RWPE1 (cell line): Measurements from ENCODE around the gene DSCAML1.

Source experiments
- CTCF ChIA-PET: fragments of 350-600 bp; sonication (Branson Sonifier 250); formaldehyde crosslinking; extraction: SDS; loops from one replicate; lab custom pipeline; 2021; lab: Yijun Ruan, JAX
- POLR2A ChIA-PET: fragments of 400-600 bp; formaldehyde crosslinking; extraction: SDS; loops from one replicate; lab custom pipeline; 2020; ENCODE audit warnings: antibody characterized with exemption; ENCODE audit not compliant: low non-redundant PET; lab: Yijun Ruan, JAX
- DNase-seq: peaks from one replicate; pipeline ENCODE4 v3.0.0; 2012; ENCODE audit warnings: low spot score
- H3K27ac ChIP-seq: fragments of 450-650 bp; 2 replicates; pipeline ENCODE4 v1.5.1; 2017
- TF ChIP-seq, protein P1 (sequence below): fragments of 450-650 bp; conservative IDR thresholded peaks from 2 replicates; pipeline ENCODE4 v1.5.1; 2017; ENCODE audit warnings: low read depth, mild to moderate bottlenecking

Gene DSCAML1

DNA sequence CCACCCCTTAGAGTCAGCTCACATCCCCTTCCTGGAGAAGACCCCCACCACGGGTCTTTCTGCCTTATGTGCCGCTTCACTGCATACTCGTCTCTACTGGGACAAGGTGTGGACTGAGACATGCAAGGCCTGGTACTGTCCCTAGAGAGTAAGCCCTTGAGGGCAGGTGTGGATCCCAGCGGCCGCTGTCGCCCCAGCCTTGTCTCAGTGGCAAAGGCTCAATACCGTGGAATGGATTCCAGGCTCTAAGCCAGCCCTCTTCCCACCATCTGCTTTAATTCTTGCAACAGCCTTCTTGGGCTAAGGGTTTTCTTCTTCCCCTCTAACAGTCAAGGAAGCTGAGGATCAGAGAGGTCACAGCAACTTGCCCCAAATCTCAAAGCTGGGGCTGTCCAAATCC lies 249.1 kb downstream of the DSCAML1 start:
- ChIA-PET CTCF (interaction anchor here (0.6 to 1.0 kb wide), 2 partner anchors 122 to 166 kb away, joined by 3 read pairs; no protein-coding TSS in a partner anchor), POLR2A (no interaction called here)
- no peak for DNase-seq
- H3K27ac ChIP-seq: no peak overlapping the region
- TF ChIP-seq, protein P1, sequence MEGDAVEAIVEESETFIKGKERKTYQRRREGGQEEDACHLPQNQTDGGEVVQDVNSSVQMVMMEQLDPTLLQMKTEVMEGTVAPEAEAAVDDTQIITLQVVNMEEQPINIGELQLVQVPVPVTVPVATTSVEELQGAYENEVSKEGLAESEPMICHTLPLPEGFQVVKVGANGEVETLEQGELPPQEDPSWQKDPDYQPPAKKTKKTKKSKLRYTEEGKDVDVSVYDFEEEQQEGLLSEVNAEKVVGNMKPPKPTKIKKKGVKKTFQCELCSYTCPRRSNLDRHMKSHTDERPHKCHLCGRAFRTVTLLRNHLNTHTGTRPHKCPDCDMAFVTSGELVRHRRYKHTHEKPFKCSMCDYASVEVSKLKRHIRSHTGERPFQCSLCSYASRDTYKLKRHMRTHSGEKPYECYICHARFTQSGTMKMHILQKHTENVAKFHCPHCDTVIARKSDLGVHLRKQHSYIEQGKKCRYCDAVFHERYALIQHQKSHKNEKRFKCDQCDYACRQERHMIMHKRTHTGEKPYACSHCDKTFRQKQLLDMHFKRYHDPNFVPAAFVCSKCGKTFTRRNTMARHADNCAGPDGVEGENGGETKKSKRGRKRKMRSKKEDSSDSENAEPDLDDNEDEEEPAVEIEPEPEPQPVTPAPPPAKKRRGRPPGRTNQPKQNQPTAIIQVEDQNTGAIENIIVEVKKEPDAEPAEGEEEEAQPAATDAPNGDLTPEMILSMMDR: no peak

DNA sequence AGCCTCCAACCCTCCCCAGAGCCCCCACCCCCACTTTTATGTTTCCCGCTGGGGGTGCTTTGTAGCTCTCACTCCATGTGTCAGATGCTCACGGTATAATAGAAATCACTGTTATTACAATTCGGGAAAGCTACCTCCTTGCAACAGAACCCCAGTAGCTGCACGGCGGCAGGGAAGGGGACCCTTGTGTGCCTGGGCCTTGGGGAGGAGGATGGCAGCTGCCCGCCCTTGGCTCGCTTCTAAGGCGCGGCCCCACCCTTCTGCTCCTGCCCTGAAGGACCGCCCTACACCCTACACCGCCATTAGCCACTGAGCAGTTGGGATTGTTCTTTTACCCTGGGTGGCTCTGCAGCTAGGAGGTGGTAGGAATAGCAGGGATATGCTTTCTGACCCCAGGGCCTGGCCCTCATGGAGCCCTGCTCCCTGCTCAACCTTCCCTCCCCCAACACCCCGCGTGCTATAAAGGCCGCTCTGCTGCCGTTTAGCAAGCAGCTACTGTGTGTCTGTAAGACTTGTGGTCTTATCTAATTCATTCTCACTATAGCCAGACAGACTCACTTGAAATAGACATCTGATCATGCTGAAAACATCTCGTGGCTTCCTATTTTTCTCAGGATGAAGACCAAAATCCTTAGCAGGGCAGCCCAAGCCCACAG lies 249.7 kb downstream of the DSCAML1 start:
- no peak overlapping the region for H3K27ac ChIP-seq
- CTCF ChIA-PET: interaction anchor here (1.0 kb wide), 1 partner anchor 121 kb away, joined by 3 read pairs; no protein-coding TSS in a partner anchor
- no peak for DNase-seq
- POLR2A ChIA-PET: no interaction called here
- TF ChIP-seq, protein P1: no peak

DNA sequence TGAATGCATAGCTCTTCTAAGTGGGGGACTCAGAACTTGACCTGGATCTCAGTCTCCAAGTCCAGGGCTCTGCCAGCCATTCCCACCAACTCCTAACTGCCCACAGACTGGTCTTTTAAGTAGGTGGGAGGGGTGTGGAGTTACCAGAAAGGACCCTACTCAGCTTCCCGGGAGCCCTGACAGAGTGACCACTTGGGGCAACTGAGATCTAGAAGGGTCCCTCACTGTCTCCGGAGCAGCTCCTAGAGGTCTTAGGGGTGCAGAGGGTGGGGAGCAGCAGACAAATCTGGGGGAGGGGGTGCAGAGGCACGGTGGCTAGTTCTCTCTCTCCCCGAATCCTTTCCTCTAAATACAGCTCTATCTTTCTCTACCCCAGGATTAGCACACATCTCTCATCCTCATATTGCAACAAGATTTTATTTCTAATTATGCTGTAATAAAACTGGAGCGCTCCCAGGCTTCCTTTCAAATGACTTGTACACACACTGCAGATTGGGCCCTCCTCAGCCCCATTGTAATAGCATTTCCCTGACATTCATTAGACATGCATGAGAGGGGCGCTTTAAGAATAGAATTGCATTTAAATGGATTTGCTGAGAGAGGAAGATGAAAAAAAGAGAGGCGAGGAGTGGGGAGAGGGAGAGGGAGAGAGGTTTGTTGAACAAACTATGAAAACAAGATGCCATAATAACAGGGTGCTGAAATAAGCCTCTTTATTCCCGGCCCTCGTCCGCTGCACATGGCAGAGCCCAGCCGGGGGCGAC lies 250.4 kb downstream of the DSCAML1 start:
- DNase-seq: no peak
- TF ChIP-seq, protein P1: no peak
- H3K27ac ChIP-seq: no peak overlapping the region
- CTCF ChIA-PET: no interaction called here
- POLR2A ChIA-PET: no interaction called here

DNA sequence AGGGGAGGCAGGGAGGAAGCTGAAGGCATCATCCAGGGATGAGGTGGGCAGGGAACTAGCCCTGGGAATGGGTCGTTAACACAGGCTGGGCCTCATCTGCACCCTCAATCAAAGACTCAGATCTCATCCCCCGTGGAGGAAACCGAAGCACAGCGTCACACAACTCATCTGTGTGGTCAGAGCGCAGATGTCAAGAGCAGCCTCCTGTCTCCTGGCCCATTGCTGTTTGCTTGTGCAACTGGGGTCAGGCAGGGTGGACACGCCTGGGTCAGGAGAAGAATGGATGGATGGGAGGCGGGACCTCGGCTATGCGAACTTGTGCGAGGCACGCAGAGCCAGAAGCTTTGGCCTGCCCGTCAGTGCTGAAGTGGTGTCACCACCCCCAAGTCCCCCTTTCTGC lies 251.3 kb downstream of the DSCAML1 start:
- TF ChIP-seq, protein P1: no peak
- no peak overlapping the region for H3K27ac ChIP-seq
- ChIA-PET CTCF (no interaction called here), POLR2A (no interaction called here)
- no peak for DNase-seq

DNA sequence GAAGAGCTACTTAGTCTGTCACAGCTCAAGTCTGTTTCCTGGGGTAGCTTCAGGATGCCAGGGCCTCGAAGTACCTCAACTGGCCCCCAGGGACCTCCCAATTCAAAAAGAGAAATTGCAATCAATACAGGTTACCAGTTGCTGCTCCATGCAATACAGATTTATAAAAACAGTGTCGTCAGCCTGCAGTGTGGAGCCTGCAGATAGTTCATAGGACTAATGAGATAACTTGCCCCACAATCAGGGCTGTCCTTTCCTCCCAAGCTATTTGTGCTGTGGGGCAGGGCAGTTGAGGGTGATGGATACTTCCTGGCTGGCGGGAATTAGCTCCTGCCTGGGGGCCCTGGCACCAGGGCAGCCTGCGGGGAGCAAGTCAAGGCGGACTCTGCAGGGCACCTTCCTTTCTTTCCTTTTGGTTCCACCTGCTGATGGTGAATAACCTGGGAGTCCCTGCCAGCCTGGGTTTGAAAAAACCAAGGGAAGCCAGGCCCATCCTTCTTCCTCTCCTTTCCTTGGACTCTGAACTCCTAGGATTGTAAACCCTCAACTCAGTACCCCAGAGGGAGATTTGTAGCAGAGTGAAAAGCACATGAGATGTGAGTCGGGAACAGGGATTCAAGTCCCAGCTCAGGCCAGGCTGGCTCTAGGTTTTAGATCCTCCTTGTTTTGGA lies 252.8 kb downstream of the DSCAML1 start:
- ChIA-PET CTCF (no interaction called here), POLR2A (no interaction called here)
- no peak overlapping the region for H3K27ac ChIP-seq
- TF ChIP-seq, protein P1: no peak
- DNase-seq: no peak

DNA sequence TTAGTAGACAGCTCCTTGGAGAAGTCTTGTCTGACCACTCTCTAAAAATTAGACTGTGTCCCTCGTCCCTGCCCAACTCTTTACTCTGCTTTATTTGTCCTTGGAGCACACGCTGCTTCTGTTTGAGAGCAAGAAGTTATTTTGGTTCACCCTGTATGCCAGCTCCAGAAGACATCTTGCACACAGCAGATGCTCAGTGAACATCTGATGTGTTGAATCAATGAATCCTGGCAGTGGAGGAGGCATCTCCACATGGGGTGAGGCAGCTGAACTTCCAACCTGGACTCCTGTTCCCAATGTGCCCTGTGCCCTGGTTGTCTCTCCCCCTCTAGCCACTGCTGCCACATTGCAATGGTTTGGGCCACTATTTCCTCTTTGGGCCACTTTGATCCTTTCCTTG lies 255.8 kb downstream of the DSCAML1 start:
- no peak overlapping the region for H3K27ac ChIP-seq
- TF ChIP-seq, protein P1: no peak
- ChIA-PET CTCF (no interaction called here), POLR2A (no interaction called here)
- DNase-seq: no peak
